Diencephalon (tissue), 1 donor: ENCODE measurements around the gene SYF2. TPM values are rescaled to one million over a fixed set of nuclear protein-coding genes. Genes with fewer than 3 reads are reported as not detected.

Experiments
- total RNA-seq: library from RNA; depleted of rRNA; stranded (reverse); fragments of >200 nt; gene quantifications from one replicate; pipeline ENCODE4 v1.2.3, GENCODE V29; 2014

The SYF2 gene
- total RNA-seq: 36.9 TPM

DNA sequence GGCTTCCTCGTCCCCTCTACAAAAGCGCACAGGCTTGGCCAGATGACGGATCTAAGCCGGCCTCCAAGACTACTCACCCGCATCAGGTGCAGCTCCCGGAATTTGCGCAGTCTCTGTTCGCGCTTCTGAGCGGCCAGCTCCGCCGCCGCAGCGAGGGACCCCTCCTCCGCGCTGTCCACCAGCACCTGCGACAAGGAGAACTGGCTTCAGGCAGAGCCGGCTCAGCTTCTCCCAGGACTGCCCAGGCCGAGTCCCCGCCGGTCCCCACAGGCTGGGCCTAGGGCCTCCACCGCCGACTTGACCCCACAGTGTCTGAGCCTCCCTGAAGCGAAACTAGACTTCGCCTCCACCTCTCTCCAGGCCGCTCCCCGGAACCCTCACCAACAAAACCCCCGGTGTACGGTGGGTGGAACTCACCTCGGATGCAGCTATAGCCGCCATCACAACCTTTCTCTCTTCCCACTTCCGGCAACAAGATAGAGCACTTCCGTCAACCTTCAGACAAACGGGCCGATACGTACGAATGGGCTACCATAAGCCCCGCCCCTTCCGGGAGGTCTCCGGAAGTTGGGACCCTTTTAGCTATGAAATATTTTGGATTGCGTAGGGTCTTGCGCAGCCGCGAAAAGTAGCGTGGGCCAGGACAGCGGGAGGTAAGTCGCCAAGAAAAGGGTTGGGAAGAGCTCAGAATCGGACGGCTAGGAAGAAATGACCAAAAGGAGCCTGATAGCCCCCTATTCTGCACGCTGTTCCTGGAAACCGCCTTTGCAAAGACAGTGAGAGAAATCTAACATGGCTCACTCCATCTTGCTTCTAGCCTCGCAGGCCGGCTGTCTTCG lies at the start of gene SYF2:
TSS of gene SYF2 (minus strand) at position 476 of the 839 bp plus-strand sequence. CDS start at position 441, 35 bp downstream.

DNA sequence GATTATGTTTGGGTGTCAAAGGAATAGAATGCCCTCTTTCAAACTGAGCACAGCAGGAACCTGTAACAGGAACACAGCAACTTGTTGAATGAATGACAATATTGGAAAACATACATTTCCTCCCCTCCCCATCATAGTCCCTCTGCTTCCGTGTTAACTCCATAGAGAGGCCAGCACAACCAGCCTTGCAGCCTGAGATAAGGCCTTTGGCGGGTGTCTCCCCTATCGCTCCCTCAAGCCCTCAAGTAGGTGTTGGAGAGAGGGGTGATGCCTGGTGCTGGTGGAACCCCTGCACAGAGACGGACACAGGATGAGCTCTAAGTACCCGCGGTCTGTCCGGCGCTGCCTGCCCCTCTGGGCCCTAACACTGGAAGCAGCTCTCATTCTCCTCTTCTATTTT lies 39.9 kb upstream of the SYF2 start, which contains the start of gene RHD:
TSS of gene RHD (plus strand) at position 272 of the 400 bp plus-strand sequence. CDS start at position 311, 39 bp downstream.

DNA sequence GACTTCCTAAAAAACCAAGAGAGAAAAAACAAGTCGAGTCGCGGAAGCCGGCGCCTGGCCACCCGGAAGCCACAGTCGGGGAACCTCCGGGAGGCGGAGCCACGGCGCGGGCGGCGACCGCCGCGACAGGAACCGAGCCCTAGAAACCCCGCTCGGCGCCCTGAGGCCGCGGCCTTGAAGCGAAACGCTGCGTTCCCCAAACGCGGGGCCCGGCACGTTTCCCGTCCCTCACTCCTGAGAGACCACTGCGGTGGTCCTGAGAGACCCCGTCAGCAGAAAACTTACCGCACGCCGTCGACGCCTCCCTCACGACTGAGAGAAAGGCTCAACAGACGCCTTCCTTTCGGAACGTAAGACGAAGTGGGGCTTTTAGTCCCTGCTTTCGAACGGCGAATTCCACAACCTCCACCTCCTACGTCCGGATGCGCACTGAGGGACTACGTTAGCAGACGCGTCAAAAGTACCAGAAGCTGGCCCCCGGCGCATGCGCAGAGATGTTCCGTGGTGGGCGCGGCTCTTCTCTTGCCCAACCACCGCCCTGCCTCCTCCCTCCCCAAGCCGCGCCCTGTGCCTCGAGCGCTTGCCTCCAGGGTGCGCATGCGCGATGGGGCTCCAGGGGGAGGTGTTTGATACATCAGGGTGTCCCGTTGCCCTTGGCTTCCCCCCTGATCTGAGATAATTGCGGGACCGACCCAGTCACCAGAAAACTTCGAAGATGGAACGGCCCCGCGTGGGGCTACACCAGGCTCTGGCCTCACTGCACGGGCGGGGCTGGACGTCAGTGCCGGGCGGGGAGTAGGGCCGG lies 14.9 kb upstream of the SYF2 start, which contains the start of gene RSRP1:
TSS of gene RSRP1 (minus strand) at position 431 of the 805 bp plus-strand sequence. CDS start 491 bp downstream, outside the sequence.

Other genes with a start within 250 kb of the SYF2 start
- 63.4 TPM for gene RSRP1, start 15.0 kb upstream of the SYF2 start, total RNA-seq
- gene RHD, start 40.0 kb upstream of the SYF2 start, total RNA-seq: 0.92 TPM
- 123 TPM for gene TMEM50A, start 105.8 kb upstream of the SYF2 start, total RNA-seq
- gene RHCE, start 188.3 kb upstream of the SYF2 start, total RNA-seq: 1.4 TPM
- gene MACO1, start 198.4 kb upstream of the SYF2 start, total RNA-seq: 50.7 TPM